Neural progenitor cell (in vitro differentiated cells): ENCODE measurements around the gene MYOZ1.
"Not testable (repeated sequence)": the region's sequence is repeated elsewhere in the genome, so short reads cannot be mapped to it uniquely, and the experiment has no call there.

ENCODE experiments used
- CTCF ChIP-seq: fragments of 200-600 bp; sonication (generic); IDR thresholded peaks from 2 replicates; pipeline ENCODE4 v1.5.1; 2017; ENCODE audit warnings: antibody characterized with exemption, mild to moderate bottlenecking
- EZH2 ChIP-seq: fragments of 200-600 bp; sonication (generic); IDR thresholded peaks from 2 replicates; pipeline ENCODE4 v1.6.1; 2017; ENCODE audit warnings: antibody characterized with exemption, mild to moderate bottlenecking, moderate library complexity
- EZH2phosphoT487 ChIP-seq: fragments of 200-600 bp; sonication (generic); IDR thresholded peaks from 2 replicates; pipeline ENCODE4 v1.6.1; 2017; ENCODE audit warnings: antibody characterized with exemption

GRCh38 chr10:73666153-73666809 lies 25.0 kb upstream of the MYOZ1 start:
- not testable (repeated sequence) for TF ChIP-seq CTCF, EZH2phosphoT487, EZH2
